CD4-positive, alpha-beta memory T cell (primary cell): ENCODE data around the gene MSI2. TPM values are rescaled to one million over a fixed set of nuclear protein-coding genes. Genes with fewer than 3 reads are reported as not detected.

Source experiments
- CTCF ChIA-PET: fragments of 350-600 bp; sonication (Branson Sonifier 250); formaldehyde crosslinking; loops from one replicate; lab custom pipeline; 2021; ENCODE audit warnings: inconsistent platforms; ENCODE audit not compliant: partially characterized antibody; lab: Charles Lee
- POLR2A ChIA-PET: fragments of 350-600 bp; sonication (Branson Sonifier 250); formaldehyde crosslinking; loops from one replicate; lab custom pipeline; 2021; ENCODE audit not compliant: partially characterized antibody; lab: Charles Lee
- DNase-seq, 5 donors: peaks; one replicate each; pipeline versions ENCODE4 v3.0.0 to v3.0.0-alpha.2; 2020 to 2022; ENCODE audit warnings: mixed read lengths in 1 of 5
- H3K27ac ChIP-seq: one replicate; pipeline ENCODE4 v1.7.0; 2013; ENCODE audit warnings: low read depth, low read length
- H3K27me3 ChIP-seq: 2 replicates; pipeline ENCODE4 v1.7.0; 2013; ENCODE audit warnings: mild to moderate bottlenecking, low read length, moderate library complexity; ENCODE audit not compliant: insufficient read depth
- H3K36me3 ChIP-seq: 2 replicates; pipeline ENCODE4 v1.7.0; 2013; ENCODE audit warnings: mild to moderate bottlenecking, low read length, moderate library complexity; ENCODE audit not compliant: insufficient read depth
- H3K4me1 ChIP-seq: 2 replicates; pipeline ENCODE4 v1.7.0; 2013; ENCODE audit warnings: mild to moderate bottlenecking, low read length, moderate library complexity; ENCODE audit not compliant: insufficient read depth
- H3K4me3 ChIP-seq, 2 donors: one replicate each; pipeline ENCODE4 v1.7.0; 2013; ENCODE audit warnings: low read length in 2 of 2, mild to moderate bottlenecking in 1 of 2
- H3K9me3 ChIP-seq, 2 donors: one replicate each; pipeline ENCODE4 v1.7.0; 2013; ENCODE audit warnings: low read length in 2 of 2, control low read depth in 1 of 2; ENCODE audit not compliant: control insufficient read depth in 1 of 2
- H3K27ac Mint-ChIP-seq, 7 donors: one replicate each; pipeline ENCODE4 v1.8.0; 2020 to 2021; ENCODE audit warnings: mixed read lengths in 7 of 7, mild to moderate bottlenecking in 6 of 7, inconsistent platforms in 3 of 7, moderate library complexity in 3 of 7
- H3K27me3 Mint-ChIP-seq, 2 donors: one replicate each; pipeline ENCODE4 v1.8.0; 2020 to 2021; ENCODE audit warnings: mixed read lengths in 2 of 2
- H3K36me3 Mint-ChIP-seq, 2 donors: one replicate each; pipeline ENCODE4 v1.8.0; 2020 to 2021; ENCODE audit warnings: mixed read lengths in 2 of 2, inconsistent platforms in 1 of 2, mild to moderate bottlenecking in 1 of 2
- H3K4me1 Mint-ChIP-seq, 4 donors: one replicate each; pipeline ENCODE4 v1.8.0; 2020 to 2021; ENCODE audit warnings: mixed read lengths in 4 of 4, mild to moderate bottlenecking in 1 of 4
- H3K4me3 Mint-ChIP-seq, 8 donors: one replicate each; pipeline ENCODE4 v1.8.0; 2020 to 2021; ENCODE audit warnings: mixed read lengths in 8 of 8, mild to moderate bottlenecking in 7 of 8, moderate library complexity in 6 of 8, inconsistent platforms in 3 of 8
- H3K9me3 Mint-ChIP-seq, 8 donors: one replicate each; pipeline ENCODE4 v1.8.0; 2020 to 2021; ENCODE audit warnings: mixed read lengths in 8 of 8, mild to moderate bottlenecking in 5 of 8, inconsistent platforms in 3 of 8, moderate library complexity in 1 of 8
- intact Hi-C: fragments of 100-400 bp; cut with micrococcal nuclease; formaldehyde crosslinking; loops from one replicate; pipeline ENCODE4 v1.15.1; 2023
- polyA plus RNA-seq, 2 donors: library from polyadenylated mRNA; unstranded; fragments of 300-500 nt; fragmentation: Illumina TruSeq; gene quantifications; one replicate each; pipeline ENCODE4 v1.2.3, GENCODE V29; 2021
- total RNA-seq, 2 experiments: library from RNA; stranded (reverse); gene quantifications; one replicate each; pipeline ENCODE4 v1.2.3, GENCODE V29; 2021

Gene MSI2
- total and polyA plus RNA-seq, 4 experiments from 2014 or later, result 2.1 to 110 (median 55.3) TPM

- peaks cover 51 to 90% (median 60%) of the 10 kb centered on the region in 4 donors for H3K4me1 Mint-ChIP-seq
- no peaks in the 10 kb centered on the region for H3K9me3 ChIP-seq
- H3K36me3 ChIP-seq, result peaks cover 4% of the 10 kb centered on the region
- intact Hi-C loops, result no loop called here
- H3K27ac ChIP-seq, result no peak overlapping the region
- no peaks in the 10 kb centered on the region for H3K27me3 ChIP-seq
- H3K36me3 Mint-ChIP-seq, result peaks cover 20 to 52% of the 10 kb centered on the region in 2 donors
- peaks cover 33% of the 10 kb centered on the region for H3K4me1 ChIP-seq
- H3K27ac Mint-ChIP-seq, result peak overlapping the region in 2 of 7 donors; percentile 20 to 73
- POLR2A ChIA-PET, result interaction anchor here (1.3 kb wide), 1 partner anchor 22 kb away, joined by 4 read pairs; no protein-coding TSS in a partner anchor
- CTCF ChIA-PET, result interaction anchor here (5.7 kb wide), 1 partner anchor 36 kb away, joined by 31 read pairs; no protein-coding TSS in a partner anchor
- H3K27me3 Mint-ChIP-seq, result no peaks in the 10 kb centered on the region
- H3K4me3 ChIP-seq, result no peak overlapping the region
- no peaks in the 10 kb centered on the region for H3K9me3 Mint-ChIP-seq
- H3K4me3 Mint-ChIP-seq, result peak overlapping the region in 1 of 8 donors; percentile 10
- DNase-seq, result no peak
These were observed 23.1 kb downstream of the MSI2 start for GRCh38 chr17:57279432-57279831.

- H3K36me3 Mint-ChIP-seq, result peaks cover 17 to 35% of the 10 kb centered on the region in 2 donors
- Histone ChIP-seq H3K36me3 (no peaks in the 10 kb centered on the region), H3K9me3 (no peaks in the 10 kb centered on the region), H3K27me3 (no peaks in the 10 kb centered on the region), H3K4me3 (no peak overlapping the region), H3K27ac (no peak overlapping the region), H3K4me1 (peaks cover 50% of the 10 kb centered on the region)
- peak overlapping the region; percentile 49 to 87 (median 73) for H3K27ac Mint-ChIP-seq
- ChIA-PET CTCF (interaction anchor here (0.9 to 5.7 kb wide), 2 partner anchors 38 to 153 kb away, joined by 3 to 31 read pairs; no protein-coding TSS in a partner anchor), POLR2A (interaction anchor here (1.6 kb wide), 1 partner anchor 25 kb away, joined by 4 read pairs; the partner anchor contains the start of gene MSI2)
- peak overlapping the region in 5 of 8 donors; percentile 41 to 70 (median 47) for H3K4me3 Mint-ChIP-seq
- intact Hi-C loops, result no loop called here
- DNase-seq, result peak; percentile 20 to 62 (median 38)
- H3K9me3 Mint-ChIP-seq, result no peaks in the 10 kb centered on the region
- peaks cover 63 to 87% (median 72%) of the 10 kb centered on the region in 4 donors for H3K4me1 Mint-ChIP-seq
- H3K27me3 Mint-ChIP-seq, result no peaks in the 10 kb centered on the region
These were observed 25.6 kb downstream of the MSI2 start for GRCh38 chr17:57281887-57282286.

- no peak for DNase-seq
- H3K4me1 Mint-ChIP-seq, result peaks cover 63 to 90% (median 72%) of the 10 kb centered on the region in 4 donors
- H3K4me3 ChIP-seq, result no peak overlapping the region
- peaks cover 50% of the 10 kb centered on the region for H3K4me1 ChIP-seq
- H3K9me3 ChIP-seq, result no peaks in the 10 kb centered on the region
- no peaks in the 10 kb centered on the region for H3K27me3 ChIP-seq
- H3K9me3 Mint-ChIP-seq, result no peaks in the 10 kb centered on the region
- intact Hi-C loops, result no loop called here
- ChIA-PET POLR2A (no interaction called here), CTCF (interaction anchor here (5.7 kb wide), 1 partner anchor 38 kb away, joined by 31 read pairs; no protein-coding TSS in a partner anchor)
- H3K27ac ChIP-seq, result no peak overlapping the region
- H3K36me3 ChIP-seq, result no peaks in the 10 kb centered on the region
- H3K27me3 Mint-ChIP-seq, result no peaks in the 10 kb centered on the region
- peak overlapping the region in 4 of 8 donors; percentile 41 to 70 (median 52) for H3K4me3 Mint-ChIP-seq
- peaks cover 17 to 34% of the 10 kb centered on the region in 2 donors for H3K36me3 Mint-ChIP-seq
- H3K27ac Mint-ChIP-seq, result peak overlapping the region; percentile 49 to 87 (median 73)
These were observed 26.0 kb downstream of the MSI2 start for GRCh38 chr17:57282296-57282695.

- CTCF ChIA-PET, result no interaction called here
These were observed 27.1 kb downstream of the MSI2 start for GRCh38 chr17:57283203-57283971.

GRCh38 chr17:57284583-57284982 lies 28.3 kb downstream of the MSI2 start:
- POLR2A ChIA-PET, result interaction anchor here (1.5 kb wide), 1 partner anchor 27 kb away, joined by 5 read pairs; no protein-coding TSS in a partner anchor
- peaks cover 10 to 25% of the 10 kb centered on the region in 2 donors for H3K36me3 Mint-ChIP-seq
- Histone ChIP-seq H3K4me3 (peak overlapping the region in 1 of 2 donors; percentile 3), H3K9me3 (no peaks in the 10 kb centered on the region), H3K4me1 (peaks cover 60% of the 10 kb centered on the region), H3K27ac (peak overlapping the region; percentile 38), H3K36me3 (no peaks in the 10 kb centered on the region), H3K27me3 (no peaks in the 10 kb centered on the region)
- CTCF ChIA-PET, result interaction anchor here (2.6 kb wide), 1 partner anchor 41 kb away, joined by 12 read pairs; no protein-coding TSS in a partner anchor
- no peaks in the 10 kb centered on the region for H3K9me3 Mint-ChIP-seq
- DNase-seq, result peak in 4 of 5 donors; percentile 13 to 66 (median 29)
- intact Hi-C loops, result no loop called here
- peak overlapping the region; percentile 53 to 85 (median 74) for H3K4me3 Mint-ChIP-seq
- H3K27me3 Mint-ChIP-seq, result no peaks in the 10 kb centered on the region
- H3K4me1 Mint-ChIP-seq, result peaks cover 51 to 86% (median 67%) of the 10 kb centered on the region in 4 donors
- peak overlapping the region; percentile 66 to 95 (median 90) for H3K27ac Mint-ChIP-seq

More at GRCh38 chr17:57283203-57283971, 27.1 kb downstream of the MSI2 start:
- intact Hi-C loops, result no loop called here
- Mint-ChIP-seq H3K4me1 (peaks cover 53 to 90% (median 66%) of the 10 kb centered on the region in 4 donors), H3K27me3 (no peaks in the 10 kb centered on the region), H3K27ac (peak overlapping the region; percentile 41 to 95 (median 61)), H3K9me3 (no peaks in the 10 kb centered on the region), H3K4me3 (peak overlapping the region in 5 of 8 donors; percentile 0 to 84 (median 36)), H3K36me3 (peaks cover 18 to 31% of the 10 kb centered on the region in 2 donors)
- Histone ChIP-seq H3K4me1 (peaks cover 59% of the 10 kb centered on the region), H3K27me3 (no peaks in the 10 kb centered on the region), H3K9me3 (no peaks in the 10 kb centered on the region), H3K36me3 (no peaks in the 10 kb centered on the region), H3K27ac (no peak overlapping the region), H3K4me3 (no peak overlapping the region)
- POLR2A ChIA-PET, result no interaction called here
- DNase-seq, result no peak

- Mint-ChIP-seq H3K9me3 (no peaks in the 10 kb centered on the region), H3K4me1 (peaks cover 50 to 81% (median 65%) of the 10 kb centered on the region in 4 donors), H3K36me3 (peaks cover 5 to 27% of the 10 kb centered on the region in 2 donors), H3K27ac (peak overlapping the region; percentile 66 to 95 (median 90)), H3K27me3 (no peaks in the 10 kb centered on the region), H3K4me3 (peak overlapping the region; percentile 53 to 85 (median 74))
- peak; percentile 16 to 68 (median 28) for DNase-seq
- Histone ChIP-seq H3K27me3 (no peaks in the 10 kb centered on the region), H3K27ac (peak overlapping the region; percentile 38), H3K36me3 (no peaks in the 10 kb centered on the region), H3K4me3 (peak overlapping the region in 1 of 2 donors; percentile 3), H3K9me3 (no peaks in the 10 kb centered on the region), H3K4me1 (peaks cover 60% of the 10 kb centered on the region)
- ChIA-PET CTCF (interaction anchor here (2.6 kb wide), 1 partner anchor 41 kb away, joined by 12 read pairs; no protein-coding TSS in a partner anchor), POLR2A (interaction anchor here (1.5 kb wide), 1 partner anchor 27 kb away, joined by 5 read pairs; no protein-coding TSS in a partner anchor)
- intact Hi-C loops, result no loop called here
These were observed 28.8 kb downstream of the MSI2 start for GRCh38 chr17:57284984-57285646.
